IMR-90 (cell line): ENCODE data around the gene ASB3. TPM values are rescaled to one million over a fixed set of nuclear protein-coding genes. Genes with fewer than 3 reads are reported as not detected.

Experiments used
- ATAC-seq: fragments of 200-7000 bp; cut with Tn5 transposase; 2 replicates; pipeline ENCODE4 v1.9.1; 2020; ENCODE audit warnings: low read depth, mild to moderate bottlenecking, moderate library complexity
- BruUV-seq: library from RNA; stranded (reverse); fragments of 400-500 nt; replicated peaks from 2 replicates; lab custom pipeline; 2021; lab: Mats Ljungman, UMichigan
- CTCF ChIA-PET: fragments of 300-600 bp; formaldehyde crosslinking; extraction: SDS; loops from one replicate; lab custom pipeline; 2021; ENCODE audit warnings: antibody characterized with exemption; lab: Yijun Ruan, JAX
- POLR2A ChIA-PET: fragments of 300-600 bp; sonication (Branson Sonifier 250); formaldehyde crosslinking; loops from one replicate; lab custom pipeline; 2022; ENCODE audit warnings: antibody characterized with exemption; ENCODE audit not compliant: unreplicated experiment; lab: Charles Lee
- DNase-seq: peaks from one replicate; pipeline ENCODE4 v3.0.0; 2013
- H2AFZ ChIP-seq: replicated peaks from 2 replicates; pipeline ENCODE3; 2013; ENCODE audit warnings: low read length, mild to moderate bottlenecking; ENCODE audit not compliant: poor library complexity
- H2AK5ac ChIP-seq: 2 replicates; pipeline ENCODE4 v1.6.1; 2013; ENCODE audit warnings: low read depth, low read length, inconsistent platforms
- H2AK9ac ChIP-seq: replicated peaks from 2 replicates; pipeline ENCODE3; 2013; ENCODE audit warnings: mild to moderate bottlenecking, low read depth, low read length, moderate library complexity; ENCODE audit not compliant: poor library complexity
- H2BK120ac ChIP-seq: 2 replicates; pipeline ENCODE4 v1.6.1; 2013; ENCODE audit warnings: low read depth, low read length, inconsistent platforms
- H2BK15ac ChIP-seq: 3 replicates; pipeline ENCODE4 v1.6.1; 2013; ENCODE audit warnings: low read depth, low read length, inconsistent platforms
- H2BK20ac ChIP-seq: 2 replicates; pipeline ENCODE4 v1.6.1; 2013; ENCODE audit warnings: low read depth, mild to moderate bottlenecking, inconsistent platforms, low read length, moderate library complexity
- H2BK5ac ChIP-seq: 2 replicates; pipeline ENCODE4 v1.6.1; 2013; ENCODE audit warnings: mild to moderate bottlenecking, low read depth, low read length, inconsistent platforms; ENCODE audit not compliant: poor library complexity, severe bottlenecking
- H3K14ac ChIP-seq: replicated peaks from 2 replicates; pipeline ENCODE4 v1.6.1; 2013; ENCODE audit warnings: low read depth, low read length, inconsistent platforms
- H3K18ac ChIP-seq: 2 replicates; pipeline ENCODE4 v1.6.1; 2013; ENCODE audit warnings: low read depth, low read length, control low read depth
- H3K23ac ChIP-seq: 2 replicates; pipeline ENCODE4 v1.6.1; 2013; ENCODE audit warnings: low read depth, low read length, inconsistent platforms
- H3K27ac ChIP-seq: 2 replicates; pipeline ENCODE4 v1.5.1; 2013; ENCODE audit warnings: mild to moderate bottlenecking, control low read depth, low read length; ENCODE audit not compliant: insufficient read depth
- H3K27me3 ChIP-seq: 2 replicates; pipeline ENCODE4 v1.6.1; 2013; ENCODE audit warnings: low read length; ENCODE audit not compliant: control insufficient read depth, insufficient read depth
- H3K36me3 ChIP-seq: 2 replicates; pipeline ENCODE4 v1.6.1; 2013; ENCODE audit warnings: low read length, mixed read lengths; ENCODE audit not compliant: control insufficient read depth, insufficient read depth
- H3K4ac ChIP-seq: 2 replicates; pipeline ENCODE4 v1.6.1; 2013; ENCODE audit warnings: low read depth, low read length, inconsistent platforms
- H3K4me1 ChIP-seq: 2 replicates; pipeline ENCODE4 v1.6.1; 2013; ENCODE audit warnings: low read length, mixed read lengths; ENCODE audit not compliant: control insufficient read depth, insufficient read depth
- H3K4me2 ChIP-seq: 2 replicates; pipeline ENCODE4 v1.6.1; 2013; ENCODE audit warnings: low read depth, mild to moderate bottlenecking, control low read depth, low read length, moderate library complexity
- H3K4me3 ChIP-seq: 2 replicates; pipeline ENCODE4 v1.5.1; 2013; ENCODE audit warnings: low read depth, mild to moderate bottlenecking, control low read depth, low read length, moderate library complexity; ENCODE audit not compliant: insufficient read depth
- H3K56ac ChIP-seq: 2 replicates; pipeline ENCODE4 v1.6.1; 2013; ENCODE audit warnings: low read length, inconsistent platforms; ENCODE audit not compliant: insufficient read depth; ENCODE audit errors: extremely low read depth
- H3K79me1 ChIP-seq, 2 experiments: 2 replicates each; pipeline ENCODE4 v1.6.1; 2013; ENCODE audit warnings: low read length in 2 of 2, inconsistent platforms in 1 of 2, low read depth in 1 of 2
- H3K9ac ChIP-seq: 2 replicates; pipeline ENCODE4 v1.6.1; 2013; ENCODE audit warnings: low read depth, low read length, control low read depth
- H3K9me1 ChIP-seq: 2 replicates; pipeline ENCODE4 v1.6.1; 2013; ENCODE audit warnings: low read length, inconsistent platforms; ENCODE audit not compliant: insufficient read depth
- H3K9me3 ChIP-seq: 2 replicates; pipeline ENCODE4 v1.6.1; 2013; ENCODE audit warnings: low read length; ENCODE audit not compliant: control insufficient read depth, insufficient read depth
- H4K20me1 ChIP-seq: 2 replicates; pipeline ENCODE4 v1.6.1; 2013; ENCODE audit warnings: low read length, inconsistent platforms; ENCODE audit not compliant: insufficient read depth
- H4K5ac ChIP-seq: 2 replicates; pipeline ENCODE4 v1.6.1; 2013; ENCODE audit warnings: mild to moderate bottlenecking, low read depth, low read length, control low read depth
- H4K8ac ChIP-seq, 2 experiments: 2 replicates each; pipeline ENCODE4 v1.6.1; 2013; ENCODE audit warnings: low read depth in 2 of 2, low read length in 2 of 2, control low read depth in 1 of 2, inconsistent platforms in 1 of 2
- H4K91ac ChIP-seq: 2 replicates; pipeline ENCODE4 v1.6.1; 2013; ENCODE audit warnings: low read depth, low read length, inconsistent platforms; ENCODE audit not compliant: insufficient read depth
- CEBPB ChIP-seq: IDR thresholded peaks from 2 replicates; pipeline ENCODE4 v1.6.1; 2012; ENCODE audit warnings: low read depth, low read length, improper control_type of control experiment
- POLR2A ChIP-seq: IDR thresholded peaks from 2 replicates; pipeline ENCODE4 v1.6.1; 2012; ENCODE audit warnings: mild to moderate bottlenecking, low read depth, low read length
- WGBS, 2 experiments: methylation state at CpG; one replicate each; pipeline versions ENCODE4 v1.1.5 to v1.1.7; 2013; ENCODE audit warnings: missing lambda C conversion rate in 2 of 2; ENCODE audit not compliant: insufficient read length in 1 of 2; ENCODE audit errors: extremely low coverage in 2 of 2; 5-methylcytosine and 5-hydroxymethylcytosine counted together
- dilution Hi-C: fragments of 300-500 bp; cut with HindIII; formaldehyde crosslinking; loops from one replicate; pipeline ENCODE4 v1.14.3; 2018; ENCODE audit warnings: low sequenced_read_pairs; ENCODE audit not compliant: unreplicated experiment
- in situ Hi-C: fragments of 300-500 bp; cut with MboI; formaldehyde crosslinking; loops from 3 replicates; pipeline ENCODE4 v1.14.3; 2019; ENCODE audit warnings: low sequenced_read_pairs, inconsistent platforms, mixed read lengths
- intact Hi-C: fragments of 100-400 bp; cut with micrococcal nuclease; formaldehyde crosslinking; loops from 2 replicates; pipeline ENCODE4 v1.10.0; 2022
- polyA plus RNA-seq, 3 experiments: library from polyadenylated mRNA; depleted of rRNA; stranded (reverse); fragments of >200 nt; gene quantifications; 2 replicates each; pipeline ENCODE4 v1.2.3, GENCODE V29; 2012; ENCODE audit warnings: low replicate concordance in 1 of 3
- total RNA-seq: library from RNA; depleted of rRNA; stranded (reverse); fragments of >200 nt; gene quantifications from 2 replicates; pipeline ENCODE4 v1.2.3, GENCODE V29; 2012

The ASB3 gene
- total and polyA plus RNA-seq, 2 of the 4 experiments (the other 2 are of a cell fraction): 19.2 to 36.2 TPM

DNA sequence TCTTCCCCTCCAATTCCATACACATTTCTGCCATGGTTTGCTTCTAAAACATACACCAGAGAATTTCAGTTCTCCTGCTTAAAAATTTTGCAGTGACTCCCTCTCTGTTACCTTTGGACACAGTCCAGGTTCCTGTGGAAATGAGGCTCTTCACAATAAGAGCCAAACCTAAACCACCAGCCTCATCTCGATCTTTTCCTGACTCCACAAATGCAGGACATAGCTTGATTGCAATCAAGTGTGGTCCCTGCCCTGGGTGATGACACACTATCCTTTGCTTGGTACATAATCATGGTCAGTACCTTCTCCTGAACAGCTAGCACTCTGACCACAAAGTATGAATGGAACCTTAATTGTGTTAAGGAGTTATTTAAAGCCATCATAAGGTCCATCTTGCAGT is 154.0 kb downstream of the ASB3 start:
- H2BK20ac ChIP-seq: no peak overlapping the region
- H4K5ac ChIP-seq: no peak overlapping the region
- H2AK9ac ChIP-seq: no peak overlapping the region
- in situ Hi-C loops (no loop called here), intact Hi-C loops (no loop called here), dilution Hi-C loops (no loop called here)
- H3K14ac ChIP-seq: no peak overlapping the region
- ChIA-PET POLR2A (no interaction called here), CTCF (no interaction called here)
- no peak overlapping the region for H2BK5ac ChIP-seq
- H3K4me2 ChIP-seq: no peak overlapping the region
- no peak overlapping the region for H3K56ac ChIP-seq
- H3K9me1 ChIP-seq: no peaks in the 10 kb centered on the region; the same call in 1 of the 2 replicates
- H2BK15ac ChIP-seq: no peak overlapping the region
- H3K36me3 ChIP-seq: no peaks in the 10 kb centered on the region
- no peak overlapping the region for H4K8ac ChIP-seq
- H3K9ac ChIP-seq: no peak overlapping the region
- H3K27me3 ChIP-seq: no peaks in the 10 kb centered on the region
- DNase-seq (peak; percentile 2), ATAC-seq (no peak)
- H2BK120ac ChIP-seq: no peak overlapping the region
- H3K4me1 ChIP-seq: no peaks in the 10 kb centered on the region
- H3K4ac ChIP-seq: no peak overlapping the region
- BruUV-seq: no TSS peak
- no peak overlapping the region for H2AK5ac ChIP-seq
- H3K79me1 ChIP-seq: no peaks in the 10 kb centered on the region
- no peak overlapping the region for H2AFZ ChIP-seq
- H3K18ac ChIP-seq: no peak overlapping the region
- TF ChIP-seq CEBPB: peak; percentile 2; the same call in 1 of the 2 replicates
- TF ChIP-seq POLR2A: no peak
- no peaks in the 10 kb centered on the region for H4K20me1 ChIP-seq
- no peak overlapping the region for H3K27ac ChIP-seq
- H3K9me3 ChIP-seq: no peaks in the 10 kb centered on the region
- no peak overlapping the region for H3K23ac ChIP-seq
- no peak overlapping the region for H3K4me3 ChIP-seq
- WGBS, 2 experiments: 60% methylated on average over 1 of the region's 1 CpG; no CpG with 5 or more reads in 1 of the 2 experiments
- H4K91ac ChIP-seq: no peak overlapping the region
